NT2/D1 (cell line): ENCODE measurements around the gene ATP1A4.

ENCODE experiments used
- SUZ12 ChIP-seq: IDR thresholded peaks from 2 replicates; pipeline ENCODE4 v1.6.1; 2011; ENCODE audit not compliant: insufficient read length, insufficient read depth; ENCODE audit errors: extremely low read depth
- YY1 ChIP-seq: IDR thresholded peaks from 2 replicates; pipeline ENCODE4 v1.6.1; 2011; ENCODE audit not compliant: insufficient read length, insufficient read depth
- ZNF274 ChIP-seq: IDR thresholded peaks from 2 replicates; pipeline ENCODE4 v1.6.1; 2011; ENCODE audit warnings: mild to moderate bottlenecking, low read depth, low read length

GRCh38 chr1:160136121-160136925, 15.1 kb upstream of the ATP1A4 start:
- TF ChIP-seq SUZ12 (no peak), YY1 (no peak), ZNF274 (no peak)
